ENCODE results near the gene ANG.

ANG gene

DNA sequence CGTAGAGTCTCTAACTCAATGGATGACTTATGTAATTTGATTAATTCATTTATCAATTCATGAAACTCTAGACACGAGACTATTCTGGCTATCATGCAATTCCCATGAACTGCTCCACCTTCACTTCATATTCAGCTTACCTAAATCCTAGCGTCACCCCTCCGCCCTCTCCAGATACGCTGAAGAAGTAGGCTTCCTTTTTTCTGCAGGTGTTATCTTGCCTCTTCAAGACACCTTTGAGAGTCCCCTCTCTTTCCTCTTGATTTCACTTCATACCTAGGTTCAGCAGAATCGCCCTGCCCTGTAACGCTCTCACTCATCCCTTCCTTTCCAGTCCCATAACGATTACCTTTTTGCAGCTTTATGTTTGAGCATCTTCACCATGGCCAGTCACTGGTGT, 8.2 kb upstream of the ANG start:
- Histone ChIP-seq H3K27ac (no peak overlapping the region), H3K4me1 (ENCODE audit: control insufficient read depth in 1 of 2, insufficient read depth in 1 of 2, low read depth in 1 of 2, low read length in 1 of 2) (peaks cover 48 to 50% of the 10 kb centered on the region in 2 experiments), H3K27me3 (peaks cover 41% of the 10 kb centered on the region), H3K36me3 (no peaks in the 10 kb centered on the region), H3K4me3 (ENCODE audit: low read depth in 1 of 2, low read length in 1 of 2) (no peak overlapping the region), H3K9me3 (no peaks in the 10 kb centered on the region)
- TF ChIP-seq, protein P1, sequence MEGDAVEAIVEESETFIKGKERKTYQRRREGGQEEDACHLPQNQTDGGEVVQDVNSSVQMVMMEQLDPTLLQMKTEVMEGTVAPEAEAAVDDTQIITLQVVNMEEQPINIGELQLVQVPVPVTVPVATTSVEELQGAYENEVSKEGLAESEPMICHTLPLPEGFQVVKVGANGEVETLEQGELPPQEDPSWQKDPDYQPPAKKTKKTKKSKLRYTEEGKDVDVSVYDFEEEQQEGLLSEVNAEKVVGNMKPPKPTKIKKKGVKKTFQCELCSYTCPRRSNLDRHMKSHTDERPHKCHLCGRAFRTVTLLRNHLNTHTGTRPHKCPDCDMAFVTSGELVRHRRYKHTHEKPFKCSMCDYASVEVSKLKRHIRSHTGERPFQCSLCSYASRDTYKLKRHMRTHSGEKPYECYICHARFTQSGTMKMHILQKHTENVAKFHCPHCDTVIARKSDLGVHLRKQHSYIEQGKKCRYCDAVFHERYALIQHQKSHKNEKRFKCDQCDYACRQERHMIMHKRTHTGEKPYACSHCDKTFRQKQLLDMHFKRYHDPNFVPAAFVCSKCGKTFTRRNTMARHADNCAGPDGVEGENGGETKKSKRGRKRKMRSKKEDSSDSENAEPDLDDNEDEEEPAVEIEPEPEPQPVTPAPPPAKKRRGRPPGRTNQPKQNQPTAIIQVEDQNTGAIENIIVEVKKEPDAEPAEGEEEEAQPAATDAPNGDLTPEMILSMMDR (IDR thresholded peaks at IDR 0.05) = no peak

DNA sequence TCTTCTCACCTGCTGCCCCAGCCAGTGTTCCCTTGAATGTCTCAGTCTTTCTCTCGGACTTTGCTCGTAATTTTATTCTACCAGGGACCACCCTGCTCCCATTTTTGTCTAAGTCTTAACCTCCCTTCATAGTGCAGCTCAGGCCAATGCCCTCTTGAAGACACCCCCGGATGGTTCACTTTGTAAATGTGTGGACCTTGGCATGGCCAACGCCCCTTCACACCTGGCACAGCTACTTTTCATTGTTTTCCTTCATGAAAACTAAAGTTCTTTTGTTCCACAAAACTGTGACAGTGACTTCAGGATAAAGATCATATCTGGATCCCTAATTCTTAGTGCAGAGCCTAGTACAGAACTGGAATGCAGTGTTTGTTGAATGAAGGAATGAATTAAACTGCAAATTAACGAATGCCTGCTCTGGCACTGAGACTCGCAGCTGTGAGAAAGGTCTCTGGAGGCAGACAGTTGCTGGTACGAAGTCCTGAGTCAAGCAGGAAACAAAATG, 7.7 kb upstream of the ANG start:
- H3K27ac ChIP-seq = peak overlapping the region; percentile 70
- TF ChIP-seq, protein P1 (IDR thresholded peaks at IDR 0.05) = no peak
- H3K4me1 ChIP-seq (ENCODE audit: control insufficient read depth in 1 of 2, insufficient read depth in 1 of 2, low read depth in 1 of 2, low read length in 1 of 2) = peaks cover 48 to 51% of the 10 kb centered on the region in 2 experiments
- peaks cover 44% of the 10 kb centered on the region for H3K27me3 ChIP-seq
- no peaks in the 10 kb centered on the region for H3K9me3 ChIP-seq
- H3K4me3 ChIP-seq (ENCODE audit: low read depth in 1 of 2, low read length in 1 of 2) = peak overlapping the region in 1 of 2 experiments; percentile 75
- no peaks in the 10 kb centered on the region for H3K36me3 ChIP-seq

DNA sequence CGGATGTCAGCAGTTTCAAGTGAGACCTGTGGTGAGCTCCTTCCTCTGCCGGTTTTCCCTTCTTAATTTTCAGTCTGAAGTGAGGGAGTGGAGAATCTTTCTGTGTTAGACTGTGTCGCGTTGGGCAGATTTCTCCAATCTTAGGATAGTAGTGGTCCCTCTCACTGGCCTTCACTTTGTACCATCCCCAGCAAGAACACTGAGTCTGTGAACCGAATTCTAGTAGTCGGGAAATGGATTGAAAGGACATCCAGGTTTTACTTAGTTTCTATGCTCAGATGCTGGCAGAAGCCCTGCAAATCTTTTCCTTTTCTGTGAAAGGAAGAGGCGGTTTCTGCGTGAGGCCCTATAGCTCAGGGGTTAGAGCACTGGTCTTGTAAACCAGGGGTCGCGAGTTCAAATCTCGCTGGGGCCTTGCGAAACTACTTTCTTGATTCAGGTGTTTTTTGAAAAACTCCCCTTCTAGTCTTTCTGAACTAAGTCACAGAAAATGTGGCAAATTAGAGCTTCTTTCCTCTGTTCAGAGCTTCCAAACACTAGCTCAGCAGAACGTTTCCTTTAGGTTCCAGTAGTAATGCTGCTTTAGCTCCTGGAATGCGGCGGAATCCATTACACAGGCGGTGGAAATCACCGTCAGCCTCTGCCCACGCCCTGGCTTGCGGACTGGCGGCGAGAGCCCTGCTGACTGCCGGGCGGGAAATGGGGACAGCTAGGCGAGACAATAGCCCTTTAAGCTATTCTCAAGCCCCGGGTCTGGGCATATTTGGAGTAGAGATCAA, 7.0 kb upstream of the ANG start:
- TF ChIP-seq, protein P1 (IDR thresholded peaks at IDR 0.05) = no peak
- peaks cover 48 to 51% of the 10 kb centered on the region in 2 experiments for H3K4me1 ChIP-seq (ENCODE audit: control insufficient read depth in 1 of 2, insufficient read depth in 1 of 2, low read depth in 1 of 2, low read length in 1 of 2)
- H3K9me3 ChIP-seq = no peaks in the 10 kb centered on the region
- no peaks in the 10 kb centered on the region for H3K36me3 ChIP-seq
- H3K4me3 ChIP-seq (ENCODE audit: low read depth in 1 of 2, low read length in 1 of 2) = peak overlapping the region; percentile 75 to 83
- peak overlapping the region; percentile 70 for H3K27ac ChIP-seq
- peaks cover 43% of the 10 kb centered on the region for H3K27me3 ChIP-seq

DNA sequence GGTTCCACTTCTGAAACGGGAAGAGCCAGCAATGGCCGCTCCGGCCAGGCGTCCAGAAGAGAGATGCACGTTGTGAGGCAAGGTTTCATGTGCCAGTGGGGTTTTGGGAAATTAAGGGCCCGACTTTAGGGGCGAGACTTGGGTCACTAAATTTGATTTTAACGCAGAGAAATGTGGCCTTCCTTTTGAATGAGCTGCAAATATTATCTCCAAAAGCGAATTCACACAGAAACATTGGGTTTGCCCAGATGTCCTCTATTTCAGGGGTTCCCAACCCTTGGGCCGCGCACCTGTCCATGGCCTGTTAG, 6.5 kb upstream of the ANG start:
- no peaks in the 10 kb centered on the region for H3K36me3 ChIP-seq
- TF ChIP-seq, protein P1 (IDR thresholded peaks at IDR 0.05) = no peak
- H3K4me1 ChIP-seq (ENCODE audit: control insufficient read depth in 1 of 2, insufficient read depth in 1 of 2, low read depth in 1 of 2, low read length in 1 of 2) = peaks cover 48 to 51% of the 10 kb centered on the region in 2 experiments
- peak overlapping the region; percentile 70 for H3K27ac ChIP-seq
- peak overlapping the region; percentile 75 to 83 for H3K4me3 ChIP-seq (ENCODE audit: low read depth in 1 of 2, low read length in 1 of 2)
- no peaks in the 10 kb centered on the region for H3K9me3 ChIP-seq
- H3K27me3 ChIP-seq = peaks cover 41% of the 10 kb centered on the region

DNA sequence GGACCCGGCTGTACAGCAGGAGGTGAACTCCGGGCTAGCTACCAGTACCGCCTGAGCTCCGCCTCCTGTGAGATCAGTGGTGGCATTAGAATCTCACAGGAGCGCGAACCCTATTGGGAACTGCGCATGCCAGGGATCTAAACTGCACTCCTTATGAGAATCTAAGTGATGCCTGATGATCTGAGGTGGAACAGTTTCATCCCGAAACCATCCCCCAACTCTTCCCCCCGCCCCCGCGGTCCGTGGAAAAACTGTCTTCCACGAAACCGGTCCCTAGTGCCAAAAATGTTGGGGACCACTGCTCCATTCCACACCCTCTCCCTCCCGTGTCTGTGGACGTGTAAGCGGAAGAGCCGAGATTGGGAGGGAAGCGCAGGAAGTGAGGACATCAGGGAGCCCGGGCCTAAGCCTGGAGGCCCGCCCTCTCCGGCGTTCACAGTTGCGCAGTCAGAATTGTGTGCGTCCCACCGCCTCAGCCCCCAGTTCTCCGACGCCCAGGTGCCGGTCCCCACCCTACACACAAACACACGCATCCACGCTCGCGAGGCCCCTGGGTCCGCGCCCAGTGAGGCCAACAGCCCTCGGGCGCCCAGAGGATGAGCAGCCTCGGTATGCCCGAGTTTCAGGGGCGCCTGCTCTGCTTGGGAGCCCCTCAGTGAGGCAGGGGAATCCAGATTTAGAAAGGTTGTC, 6.0 kb upstream of the ANG start:
- peaks cover 41% of the 10 kb centered on the region for H3K27me3 ChIP-seq
- peaks cover 48 to 51% of the 10 kb centered on the region in 2 experiments for H3K4me1 ChIP-seq (ENCODE audit: control insufficient read depth in 1 of 2, insufficient read depth in 1 of 2, low read depth in 1 of 2, low read length in 1 of 2)
- TF ChIP-seq, protein P1 (IDR thresholded peaks at IDR 0.05) = no peak
- peak overlapping the region; percentile 75 to 83 for H3K4me3 ChIP-seq (ENCODE audit: low read depth in 1 of 2, low read length in 1 of 2)
- peak overlapping the region; percentile 70 for H3K27ac ChIP-seq
- no peaks in the 10 kb centered on the region for H3K9me3 ChIP-seq
- no peaks in the 10 kb centered on the region for H3K36me3 ChIP-seq
